B cell (primary cell): Measurements from ENCODE around the gene AXIN1. TPM values are rescaled to one million over a fixed set of nuclear protein-coding genes. Genes with fewer than 3 reads are reported as not detected.

Experiments used
- ATAC-seq: fragments of 200-7000 bp; cut with Tn5 transposase; one replicate; pipeline ENCODE4 v1.10.0; 2021; ENCODE audit warnings: low read depth, mild to moderate bottlenecking, moderate number of reproducible peaks, moderate library complexity
- CTCF ChIA-PET: fragments of 350-600 bp; sonication (Branson Sonifier 250); formaldehyde crosslinking; loops from one replicate; lab custom pipeline; 2021; ENCODE audit warnings: antibody characterized with exemption, inconsistent platforms; lab: Charles Lee
- POLR2A ChIA-PET: fragments of 350-600 bp; sonication (Branson Sonifier 250); formaldehyde crosslinking; loops from one replicate; lab custom pipeline; 2021; ENCODE audit warnings: antibody characterized with exemption; lab: Charles Lee
- DNase-seq: peaks from one replicate; pipeline ENCODE4 v3.0.0; 2013
- H2AFZ ChIP-seq: 2 replicates; pipeline ENCODE4 v1.6.1; 2012; ENCODE audit warnings: mild to moderate bottlenecking, low read depth, low read length; ENCODE audit not compliant: insufficient read depth, poor library complexity, severe bottlenecking
- H3K27ac ChIP-seq, 2 donors: 1 replicate in 1 of 2; 2 replicates in 1 of 2; pipeline ENCODE4 v1.5.1; 2012 to 2013; ENCODE audit warnings: low read length in 2 of 2, mild to moderate bottlenecking in 2 of 2, moderate library complexity in 1 of 2
- H3K27me3 ChIP-seq, 4 experiments: fragments of 200-600 bp in 1 of 4; sonication (generic) in 1 of 4; replicated peaks in 1 of 4; 1 replicate in 2 of 4; 2 replicates in 2 of 4; pipeline versions ENCODE4 v1.6.1 to v1.7.0; 2013 to 2016; ENCODE audit warnings: low read length in 3 of 4, mild to moderate bottlenecking in 2 of 4, mixed read lengths in 1 of 4, moderate library complexity in 1 of 4; ENCODE audit not compliant: insufficient read depth in 4 of 4, control insufficient read depth in 3 of 4; ENCODE audit errors: control extremely low read depth in 1 of 4
- H3K36me3 ChIP-seq, 2 experiments: replicated peaks in 1 of 2; 1 replicate in 1 of 2; 2 replicates in 1 of 2; pipeline versions ENCODE4 v1.6.1 to v1.7.1; 2013; ENCODE audit warnings: low read length in 1 of 2; ENCODE audit not compliant: insufficient read depth in 2 of 2, control insufficient read depth in 1 of 2; ENCODE audit errors: control extremely low read depth in 1 of 2, extremely low read depth in 1 of 2
- H3K4me1 ChIP-seq, 2 donors: fragments of 200-600 bp in 1 of 2; sonication (generic) in 1 of 2; 1 replicate in 1 of 2; 2 replicates in 1 of 2; pipeline versions ENCODE4 v1.5.1 to v1.6.1; 2013 to 2017; ENCODE audit warnings: low read length in 2 of 2; ENCODE audit not compliant: control insufficient read depth in 2 of 2, insufficient read depth in 2 of 2
- H3K4me2 ChIP-seq: replicated peaks from 2 replicates; pipeline ENCODE3; 2012; ENCODE audit warnings: mild to moderate bottlenecking, low read depth, low read length; ENCODE audit not compliant: poor library complexity, severe bottlenecking
- H3K4me3 ChIP-seq, 5 experiments: fragments of 200-600 bp in 1 of 5; sonication (generic) in 1 of 5; 1 replicate in 3 of 5; 2 replicates in 2 of 5; pipeline versions ENCODE4 v1.5.1 to v1.7.0; 2011 to 2016; ENCODE audit warnings: low read length in 4 of 5, mild to moderate bottlenecking in 4 of 5, low read depth in 2 of 5, control low read depth in 1 of 5, moderate library complexity in 1 of 5; ENCODE audit not compliant: insufficient read depth in 1 of 5; ENCODE audit errors: control extremely low read depth in 1 of 5, extremely low read depth in 1 of 5
- H3K79me2 ChIP-seq: fragments of 200-600 bp; sonication (generic); one replicate; pipeline ENCODE4 v1.6.0; 2016; ENCODE audit warnings: low read length; ENCODE audit not compliant: control insufficient read depth, insufficient read depth
- H3K9ac ChIP-seq: fragments of 200-600 bp; sonication (generic); 2 replicates; pipeline ENCODE4 v1.6.1; 2017; ENCODE audit warnings: mild to moderate bottlenecking, low read length, moderate library complexity
- H3K9me3 ChIP-seq, 3 donors: one replicate each; pipeline versions ENCODE4 v1.6.1 to v1.7.1; 2013; ENCODE audit warnings: low read length in 2 of 3; ENCODE audit not compliant: control insufficient read depth in 2 of 3, insufficient read depth in 1 of 3; ENCODE audit errors: control extremely low read depth in 1 of 3
- H4K20me1 ChIP-seq: 2 replicates; pipeline ENCODE4 v1.6.0; 2012; ENCODE audit warnings: mild to moderate bottlenecking, low read length; ENCODE audit not compliant: insufficient read depth, control insufficient read depth, poor library complexity, severe bottlenecking
- H3K27ac Mint-ChIP-seq: one replicate; pipeline ENCODE4 v1.8.0; 2021; ENCODE audit warnings: mixed read lengths
- H3K27me3 Mint-ChIP-seq: one replicate; pipeline ENCODE4 v1.8.0; 2021; ENCODE audit warnings: mixed read lengths
- H3K4me1 Mint-ChIP-seq: one replicate; pipeline ENCODE4 v1.8.0; 2021; ENCODE audit warnings: mixed read lengths
- H3K4me3 Mint-ChIP-seq: one replicate; pipeline ENCODE4 v1.8.0; 2021; ENCODE audit warnings: mixed read lengths
- H3K9me3 Mint-ChIP-seq: one replicate; pipeline ENCODE4 v1.8.0; 2022; ENCODE audit warnings: mixed read lengths; ENCODE audit not compliant: insufficient read depth
- EZH2 ChIP-seq: IDR thresholded peaks from 2 replicates; pipeline ENCODE4 v1.6.1; 2012; ENCODE audit warnings: borderline replicate concordance, low read depth, mild to moderate bottlenecking, moderate library complexity, low read length; ENCODE audit not compliant: insufficient read depth, poor library complexity, severe bottlenecking
- WGBS: methylation state at CpG from one replicate; pipeline ENCODE4 v1.1.5; 2013; ENCODE audit warnings: missing lambda C conversion rate; ENCODE audit not compliant: insufficient coverage; 5-methylcytosine and 5-hydroxymethylcytosine counted together
- intact Hi-C: fragments of 100-400 bp; cut with micrococcal nuclease; formaldehyde crosslinking; loops from one replicate; pipeline ENCODE4 v1.10.0; 2022
- polyA plus RNA-seq: library from polyadenylated mRNA; depleted of rRNA; stranded (reverse); fragments of >200 nt; gene quantifications from 2 replicates; pipeline ENCODE4 v1.2.3, GENCODE V29; 2012
- total RNA-seq, 2 donors: library from RNA; stranded (reverse); fragments of 120-200 nt in 1 of 2; gene quantifications; 1 replicate in 1 of 2; 2 replicates in 1 of 2; pipeline versions ENCODE4 v1.2.3 to v1.2.4, GENCODE V29; 2013 to 2022
- TF ChIP-seq, protein P1 (sequence below): fragments of 200-600 bp; IDR thresholded peaks from one replicate; pipeline ENCODE4 v1.8.0; 2022; ENCODE audit warnings: antibody characterized with exemption, mild to moderate bottlenecking

The AXIN1 gene
- total and polyA plus RNA-seq, 2 donors (not counting 1 experiment from before 2014, with no cell fraction given), result 39.0 to 40.8 TPM

DNA sequence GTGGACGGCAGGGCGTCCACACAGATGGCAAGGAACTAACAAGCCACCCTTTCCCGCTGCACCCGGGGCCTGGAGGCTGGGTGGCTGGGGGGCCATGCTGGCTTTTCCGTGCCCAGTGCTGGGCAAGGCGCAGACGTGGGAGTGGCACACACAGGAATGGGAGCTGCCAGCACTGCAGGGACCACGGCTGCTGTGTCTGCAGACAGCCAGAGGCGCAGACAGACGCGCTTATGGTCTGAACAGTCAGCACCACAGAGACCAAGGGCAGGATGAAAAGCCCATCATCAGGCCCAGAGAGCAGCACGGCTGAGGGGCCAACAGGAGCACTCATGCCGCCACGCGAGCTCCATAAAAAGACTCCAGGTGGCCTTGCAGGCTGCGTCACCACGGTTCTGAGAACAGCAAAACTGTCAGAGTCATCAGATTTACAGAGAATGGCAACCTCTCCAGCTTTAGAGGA lies 45.6 kb downstream of the AXIN1 start:
- no peaks in the 10 kb centered on the region for H3K9me3 ChIP-seq
- Mint-ChIP-seq H3K27me3 (no peaks in the 10 kb centered on the region), H3K27ac (no peak overlapping the region), H3K4me3 (no peak overlapping the region), H3K9me3 (no peaks in the 10 kb centered on the region), H3K4me1 (peaks cover 2% of the 10 kb centered on the region)
- 97% methylated on average over 17 of the region's 17 CpGs for WGBS
- TF ChIP-seq, protein P1, sequence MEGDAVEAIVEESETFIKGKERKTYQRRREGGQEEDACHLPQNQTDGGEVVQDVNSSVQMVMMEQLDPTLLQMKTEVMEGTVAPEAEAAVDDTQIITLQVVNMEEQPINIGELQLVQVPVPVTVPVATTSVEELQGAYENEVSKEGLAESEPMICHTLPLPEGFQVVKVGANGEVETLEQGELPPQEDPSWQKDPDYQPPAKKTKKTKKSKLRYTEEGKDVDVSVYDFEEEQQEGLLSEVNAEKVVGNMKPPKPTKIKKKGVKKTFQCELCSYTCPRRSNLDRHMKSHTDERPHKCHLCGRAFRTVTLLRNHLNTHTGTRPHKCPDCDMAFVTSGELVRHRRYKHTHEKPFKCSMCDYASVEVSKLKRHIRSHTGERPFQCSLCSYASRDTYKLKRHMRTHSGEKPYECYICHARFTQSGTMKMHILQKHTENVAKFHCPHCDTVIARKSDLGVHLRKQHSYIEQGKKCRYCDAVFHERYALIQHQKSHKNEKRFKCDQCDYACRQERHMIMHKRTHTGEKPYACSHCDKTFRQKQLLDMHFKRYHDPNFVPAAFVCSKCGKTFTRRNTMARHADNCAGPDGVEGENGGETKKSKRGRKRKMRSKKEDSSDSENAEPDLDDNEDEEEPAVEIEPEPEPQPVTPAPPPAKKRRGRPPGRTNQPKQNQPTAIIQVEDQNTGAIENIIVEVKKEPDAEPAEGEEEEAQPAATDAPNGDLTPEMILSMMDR, result no peak
- no peak for TF ChIP-seq EZH2
- no peaks in the 10 kb centered on the region for H3K4me1 ChIP-seq
- peaks cover 0 to 33% of the 10 kb centered on the region in 2 experiments for H3K36me3 ChIP-seq
- POLR2A ChIA-PET, result no interaction called here
- no peak overlapping the region for H3K9ac ChIP-seq
- peaks cover 22% of the 10 kb centered on the region for H4K20me1 ChIP-seq
- DNase-seq (no peak), ATAC-seq (no peak)
- no peak overlapping the region for H2AFZ ChIP-seq
- no peak overlapping the region for H3K27ac ChIP-seq
- intact Hi-C loops, result no loop called here
- CTCF ChIA-PET, result no interaction called here
- no peaks in the 10 kb centered on the region for H3K27me3 ChIP-seq
- H3K4me2 ChIP-seq, result no peak overlapping the region
- peaks cover 23% of the 10 kb centered on the region for H3K79me2 ChIP-seq
- H3K4me3 ChIP-seq, result no peak overlapping the region

DNA sequence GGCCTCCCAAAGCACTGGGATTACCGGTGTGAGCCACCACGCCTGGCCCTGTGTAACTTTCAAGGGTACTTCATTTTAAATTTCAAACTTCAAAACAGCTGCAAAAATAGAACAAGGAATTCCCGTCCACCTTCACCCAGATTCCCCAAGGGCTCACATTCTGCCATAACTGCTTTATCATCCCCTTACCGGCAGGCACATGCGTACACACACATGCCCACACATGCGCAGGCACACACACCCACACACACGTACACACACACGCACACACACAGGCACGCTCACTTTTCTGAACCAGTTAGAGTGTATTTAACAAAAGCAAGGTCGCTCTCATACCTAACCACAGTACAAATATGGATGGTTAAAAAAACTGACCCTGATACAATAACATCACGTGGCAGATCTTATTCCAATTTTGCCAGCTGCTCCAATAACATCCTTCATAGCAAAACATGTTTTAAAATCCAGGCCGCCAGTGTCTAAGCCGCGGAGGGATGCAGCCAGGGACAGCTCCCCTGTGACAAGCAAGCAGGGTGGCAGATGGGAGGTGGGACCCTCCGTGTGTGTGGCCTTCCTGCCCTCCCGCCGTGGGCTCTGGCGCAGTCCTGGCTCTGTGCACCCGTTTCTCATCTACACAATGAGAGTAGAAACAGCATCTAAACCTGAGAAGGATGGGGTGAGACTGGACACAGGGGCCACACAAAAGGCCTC lies 46.5 kb downstream of the AXIN1 start:
- Histone ChIP-seq H3K4me3 (no peak overlapping the region), H3K9ac (no peak overlapping the region), H3K9me3 (no peaks in the 10 kb centered on the region), H4K20me1 (peaks cover 22% of the 10 kb centered on the region), H3K4me1 (no peaks in the 10 kb centered on the region), H3K79me2 (peaks cover 26% of the 10 kb centered on the region), H3K4me2 (no peak overlapping the region), H3K27me3 (no peaks in the 10 kb centered on the region), H3K27ac (no peak overlapping the region), H2AFZ (no peak overlapping the region), H3K36me3 (peaks cover 0 to 34% of the 10 kb centered on the region in 2 experiments)
- intact Hi-C loops, result no loop called here
- CTCF ChIA-PET, result no interaction called here
- no peak overlapping the region for H3K4me3 Mint-ChIP-seq
- TF ChIP-seq, protein P1, result no peak
- TF ChIP-seq EZH2, result no peak
- H3K27me3 Mint-ChIP-seq, result no peaks in the 10 kb centered on the region
- no peak overlapping the region for H3K27ac Mint-ChIP-seq
- H3K4me1 Mint-ChIP-seq, result peaks cover 2% of the 10 kb centered on the region
- H3K9me3 Mint-ChIP-seq, result no peaks in the 10 kb centered on the region
- ATAC-seq (no peak), DNase-seq (no peak)
- POLR2A ChIA-PET, result no interaction called here
- 95% methylated on average over 13 of the region's 19 CpGs for WGBS
